SU-DHL-6 (cell line): ENCODE data around the gene PTPRK.

Experiments
- EZH2phosphoT487 ChIP-seq: fragments of 200-600 bp; sonication (generic), shearing (Covaris generic); conservative IDR thresholded peaks from 2 replicates; pipeline ENCODE4 v1.6.1; 2018; ENCODE audit warnings: mild to moderate bottlenecking, antibody characterized with exemption, low read length, moderate library complexity, mixed read lengths
- TF ChIP-seq, protein P1 (sequence below): fragments of 200-600 bp; sonication (generic); IDR thresholded peaks from one replicate; pipeline ENCODE4 v1.5.1; 2017; ENCODE audit warnings: antibody characterized with exemption, mild to moderate bottlenecking, low read length, moderate library complexity; ENCODE audit not compliant: insufficient read depth, poor library complexity, severe bottlenecking

DNA sequence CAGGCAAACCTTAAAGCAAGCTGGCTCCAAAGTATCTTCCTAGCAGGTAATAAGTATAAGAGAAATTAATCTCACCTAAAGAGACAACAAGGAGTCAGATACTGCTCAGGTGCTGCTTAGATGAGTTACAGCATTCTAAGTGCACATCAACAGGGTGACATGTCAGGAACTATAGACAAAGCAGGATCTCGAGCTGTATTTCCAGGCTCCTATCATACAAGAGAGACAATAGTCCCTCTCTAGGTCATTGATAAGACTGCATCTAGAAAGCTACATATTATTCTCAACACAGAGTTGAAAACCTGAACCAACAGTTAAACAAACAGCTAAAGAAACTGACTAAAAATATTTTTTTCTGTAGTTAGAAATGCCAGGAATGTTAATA, 3.9 kb downstream of the PTPRK start:
- TF ChIP-seq, protein P1, sequence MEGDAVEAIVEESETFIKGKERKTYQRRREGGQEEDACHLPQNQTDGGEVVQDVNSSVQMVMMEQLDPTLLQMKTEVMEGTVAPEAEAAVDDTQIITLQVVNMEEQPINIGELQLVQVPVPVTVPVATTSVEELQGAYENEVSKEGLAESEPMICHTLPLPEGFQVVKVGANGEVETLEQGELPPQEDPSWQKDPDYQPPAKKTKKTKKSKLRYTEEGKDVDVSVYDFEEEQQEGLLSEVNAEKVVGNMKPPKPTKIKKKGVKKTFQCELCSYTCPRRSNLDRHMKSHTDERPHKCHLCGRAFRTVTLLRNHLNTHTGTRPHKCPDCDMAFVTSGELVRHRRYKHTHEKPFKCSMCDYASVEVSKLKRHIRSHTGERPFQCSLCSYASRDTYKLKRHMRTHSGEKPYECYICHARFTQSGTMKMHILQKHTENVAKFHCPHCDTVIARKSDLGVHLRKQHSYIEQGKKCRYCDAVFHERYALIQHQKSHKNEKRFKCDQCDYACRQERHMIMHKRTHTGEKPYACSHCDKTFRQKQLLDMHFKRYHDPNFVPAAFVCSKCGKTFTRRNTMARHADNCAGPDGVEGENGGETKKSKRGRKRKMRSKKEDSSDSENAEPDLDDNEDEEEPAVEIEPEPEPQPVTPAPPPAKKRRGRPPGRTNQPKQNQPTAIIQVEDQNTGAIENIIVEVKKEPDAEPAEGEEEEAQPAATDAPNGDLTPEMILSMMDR = no peak
- no peak for TF ChIP-seq EZH2phosphoT487
